Uterus (tissue), 4 donors: ENCODE measurements around the gene OST4. TPM values are rescaled to one million over a fixed set of nuclear protein-coding genes. Genes with fewer than 3 reads are reported as not detected.
A peak's percentile ranks its signal among the peaks of the same experiment; 100 is the strongest.

Experiments
- DNase-seq, 2 donors: peaks; one replicate each; pipeline ENCODE4 v3.0.0-alpha.2; 2019 to 2020
- H3K27ac ChIP-seq, 2 donors: fragments of 200-600 bp; sonication (generic); 1 replicate in 1 of 2; 2 replicates in 1 of 2; pipeline ENCODE4 v1.5.1; 2016 to 2018
- H3K27me3 ChIP-seq, 2 donors: fragments of 200-600 bp; sonication (generic); one replicate each; pipeline ENCODE4 v1.5.1; 2018 to 2019; ENCODE audit warnings: control low read depth in 1 of 2
- H3K36me3 ChIP-seq, 2 donors: fragments of 200-600 bp; sonication (generic); one replicate each; pipeline ENCODE4 v1.5.1; 2019; ENCODE audit warnings: control low read depth in 1 of 2
- H3K4me1 ChIP-seq, 2 donors: fragments of 200-600 bp; sonication (generic); one replicate each; pipeline ENCODE4 v1.5.1; 2018 to 2019; ENCODE audit warnings: control low read depth in 1 of 2
- H3K4me3 ChIP-seq, 2 donors: fragments of 200-600 bp; sonication (generic); 1 replicate in 1 of 2; 2 replicates in 1 of 2; pipeline ENCODE4 v1.5.1; 2018 to 2019; ENCODE audit warnings: mild to moderate bottlenecking in 1 of 2
- H3K9me3 ChIP-seq, 2 donors: fragments of 200-600 bp; sonication (generic); one replicate each; pipeline ENCODE4 v1.5.1; 2019; ENCODE audit warnings: control low read depth in 1 of 2
- CTCF ChIP-seq, 4 experiments: fragments of 200-600 bp in 2 of 4; fragments of 450-650 bp in 2 of 4; sonication (generic) in 2 of 4; IDR thresholded peaks; one replicate each; pipeline ENCODE4 v1.5.1; 2016 to 2019; ENCODE audit warnings: antibody characterized with exemption in 4 of 4, mild to moderate bottlenecking in 2 of 4, moderate library complexity in 1 of 4
- POLR2A ChIP-seq, 2 donors: fragments of 450-650 bp; IDR thresholded peaks; one replicate each; pipeline ENCODE4 v1.6.1; 2016; ENCODE audit warnings: antibody characterized with exemption in 2 of 2, mild to moderate bottlenecking in 1 of 2, moderate library complexity in 1 of 2
- intact Hi-C: fragments of 100-400 bp; cut with DNase I; formaldehyde crosslinking; loops from one replicate; pipeline ENCODE4 v1.15.1; 2023; ENCODE audit warnings: low total_unique reads
- total RNA-seq, 4 donors: library from RNA; depleted of rRNA in 3 of 4; stranded (reverse); fragments of >200 nt in 3 of 4; gene quantifications; one replicate each; pipeline versions ENCODE4 v1.1.0 to v1.2.4, GENCODE V29; 2014 to 2023
- donor health status: DM: yes; HTN: yes; CAD: no.

Gene OST4
- total RNA-seq, 4 donors from 2014 or later: 76.3 to 387 (median 237) TPM

DNA sequence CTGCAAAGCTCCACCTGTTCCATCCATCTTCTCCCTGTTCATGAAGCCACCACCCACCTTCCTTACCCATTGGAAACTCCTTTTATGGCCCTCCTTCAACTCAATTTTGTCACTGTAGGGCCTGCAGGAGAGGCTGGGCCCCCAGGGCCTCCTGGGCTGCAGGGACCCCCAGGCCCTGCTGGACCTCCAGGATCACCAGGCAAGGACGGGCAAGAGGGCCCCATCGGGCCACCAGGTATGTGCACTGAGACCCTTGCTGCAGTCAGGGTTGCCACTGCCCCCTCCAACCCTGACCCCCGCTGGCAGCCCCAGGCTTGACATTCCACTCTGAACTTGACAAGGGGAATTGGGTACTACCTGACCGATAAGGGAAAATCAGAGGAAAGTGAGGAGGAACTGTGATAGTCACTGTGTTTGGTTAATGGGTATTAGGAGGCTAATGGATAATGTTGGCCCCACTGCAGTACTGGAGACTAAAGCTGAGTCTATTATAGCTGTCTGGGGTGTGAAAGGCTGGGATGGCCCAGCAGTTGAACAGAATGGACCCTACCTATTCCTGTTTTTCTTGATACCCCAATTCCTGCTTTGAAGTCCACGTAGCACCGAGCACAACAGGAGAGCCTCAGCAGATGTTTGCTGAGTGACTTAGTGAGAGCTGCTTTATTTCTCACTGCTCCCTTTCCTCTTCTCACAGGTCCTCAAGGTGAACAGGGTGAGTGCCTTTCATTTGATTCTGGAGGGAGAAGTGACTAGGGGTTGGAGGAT lies 13.0 kb upstream of the OST4 start:
- TF ChIP-seq POLR2A (IDR thresholded peaks at IDR 0.05): no peak
- no peak for TF ChIP-seq CTCF (IDR thresholded peaks at IDR 0.05)
- DNase-seq: peak in 1 of 2 donors; percentile 13
- Histone ChIP-seq H3K9me3 (no peaks in the 10 kb centered on the region), H3K27ac (peak overlapping the region in 1 of 2 donors; percentile 82), H3K36me3 (no peaks in the 10 kb centered on the region), H3K4me1 (peaks cover 5 to 23% of the 10 kb centered on the region in 2 donors), H3K27me3 (no peaks in the 10 kb centered on the region), H3K4me3 (no peak overlapping the region)
- intact Hi-C loops: no loop called here

GRCh38 chr2:27083410-27084296 lies 12.2 kb upstream of the OST4 start:
- Histone ChIP-seq H3K4me3 (no peak overlapping the region), H3K27me3 (no peaks in the 10 kb centered on the region), H3K27ac (no peak overlapping the region), H3K36me3 (no peaks in the 10 kb centered on the region), H3K9me3 (no peaks in the 10 kb centered on the region), H3K4me1 (peaks cover 5 to 23% of the 10 kb centered on the region in 2 donors)
- TF ChIP-seq POLR2A (IDR thresholded peaks at IDR 0.05) (no peak), CTCF (IDR thresholded peaks at IDR 0.05) (no peak)
- intact Hi-C loops: no loop called here
- peak in 1 of 2 donors; percentile 17 for DNase-seq

GRCh38 chr2:27082773-27083409 lies 11.4 kb upstream of the OST4 start:
- H3K36me3 ChIP-seq: no peaks in the 10 kb centered on the region
- peaks cover 5 to 23% of the 10 kb centered on the region in 2 donors for H3K4me1 ChIP-seq
- no peak overlapping the region for H3K4me3 ChIP-seq
- no peak for TF ChIP-seq CTCF (IDR thresholded peaks at IDR 0.05)
- no peak for TF ChIP-seq POLR2A (IDR thresholded peaks at IDR 0.05)
- no peaks in the 10 kb centered on the region for H3K9me3 ChIP-seq
- no peaks in the 10 kb centered on the region for H3K27me3 ChIP-seq
- no peak overlapping the region for H3K27ac ChIP-seq
- peak in 1 of 2 donors; percentile 24 for DNase-seq
- intact Hi-C loops: no loop called here

DNA sequence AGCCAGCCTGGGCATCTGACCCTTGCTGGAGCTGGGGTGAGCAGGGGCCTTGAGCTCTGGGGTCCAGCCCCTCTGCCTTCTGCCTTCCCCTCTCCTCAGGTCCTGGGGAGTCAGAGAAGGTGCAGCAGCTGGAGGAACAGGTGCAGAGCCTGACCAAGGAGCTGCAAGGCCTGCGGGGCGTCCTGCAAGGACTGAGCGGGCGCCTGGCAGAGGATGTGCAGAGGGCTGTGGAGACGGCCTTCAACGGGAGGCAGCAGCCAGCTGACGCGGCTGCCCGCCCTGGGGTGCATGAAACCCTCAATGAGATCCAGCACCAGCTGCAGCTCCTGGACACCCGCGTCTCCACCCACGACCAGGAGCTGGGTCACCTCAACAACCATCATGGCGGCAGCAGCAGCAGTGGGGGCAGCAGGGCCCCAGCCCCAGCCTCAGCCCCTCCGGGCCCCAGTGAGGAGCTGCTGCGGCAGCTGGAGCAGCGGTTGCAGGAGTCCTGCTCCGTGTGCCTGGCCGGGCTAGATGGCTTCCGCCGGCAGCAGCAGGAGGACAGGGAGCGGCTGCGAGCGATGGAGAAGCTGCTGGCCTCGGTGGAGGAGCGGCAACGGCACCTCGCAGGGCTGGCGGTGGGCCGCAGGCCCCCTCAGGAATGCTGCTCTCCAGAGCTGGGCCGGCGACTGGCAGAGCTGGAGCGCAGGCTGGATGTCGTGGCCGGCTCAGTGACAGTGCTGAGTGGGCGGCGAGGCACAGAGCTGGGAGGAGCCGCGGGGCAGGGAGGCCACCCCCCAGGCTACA lies 10.7 kb upstream of the OST4 start:
- Histone ChIP-seq H3K4me3 (no peak overlapping the region), H3K27me3 (no peaks in the 10 kb centered on the region), H3K4me1 (peaks cover 5 to 19% of the 10 kb centered on the region in 2 donors), H3K36me3 (no peaks in the 10 kb centered on the region), H3K27ac (peak overlapping the region; percentile 51 to 55), H3K9me3 (no peaks in the 10 kb centered on the region)
- TF ChIP-seq CTCF (IDR thresholded peaks at IDR 0.05): no peak
- no peak for TF ChIP-seq POLR2A (IDR thresholded peaks at IDR 0.05)
- intact Hi-C loops: no loop called here
- DNase-seq: peak in 1 of 2 donors; percentile 11
